ENCODE measurements around the gene FCN1.

The FCN1 gene

GRCh38 chr9:134951461-134951860 is 33.7 kb upstream of the FCN1 start:
- DNase-seq (ENCODE audit: low read depth): no peak

GRCh38 chr9:134950386-134951210 is 32.9 kb upstream of the FCN1 start:
- no peak for DNase-seq (ENCODE audit: low read depth)

DNA sequence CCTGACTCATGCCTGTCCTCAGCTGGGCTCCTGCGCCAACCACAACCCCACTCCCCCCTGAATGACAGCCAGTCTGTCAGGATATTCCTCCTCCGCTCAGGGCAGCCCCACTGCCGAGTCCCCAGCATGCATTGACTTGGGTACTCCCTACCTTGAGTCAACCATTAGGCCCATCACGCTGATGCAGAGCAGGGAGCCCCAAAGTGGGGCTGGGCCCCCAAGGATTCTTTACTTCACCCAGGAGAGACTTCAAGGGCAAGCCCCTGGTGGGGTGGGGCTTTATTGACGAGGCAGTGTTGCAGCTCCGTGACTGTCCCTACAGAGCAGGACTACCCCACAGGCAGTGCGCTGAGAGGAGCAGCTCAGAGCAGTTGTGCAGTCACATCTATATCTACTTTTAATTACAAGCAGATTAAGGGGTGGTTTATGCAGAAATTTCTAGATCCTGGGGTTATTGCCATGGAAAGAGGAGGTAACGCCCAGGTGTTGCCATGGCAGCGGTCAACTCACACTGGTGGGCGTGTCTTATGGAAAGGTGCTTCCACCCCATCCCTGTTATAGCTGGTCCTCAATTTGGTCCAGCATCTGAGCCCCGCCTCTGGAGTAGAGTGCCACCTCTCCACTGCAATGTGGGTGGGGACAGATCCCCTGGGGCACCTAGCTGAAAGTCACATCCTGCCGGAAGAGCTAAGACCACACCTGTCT is 32.1 kb upstream of the FCN1 start:
- DNase-seq (ENCODE audit: low read depth): no peak

DNA sequence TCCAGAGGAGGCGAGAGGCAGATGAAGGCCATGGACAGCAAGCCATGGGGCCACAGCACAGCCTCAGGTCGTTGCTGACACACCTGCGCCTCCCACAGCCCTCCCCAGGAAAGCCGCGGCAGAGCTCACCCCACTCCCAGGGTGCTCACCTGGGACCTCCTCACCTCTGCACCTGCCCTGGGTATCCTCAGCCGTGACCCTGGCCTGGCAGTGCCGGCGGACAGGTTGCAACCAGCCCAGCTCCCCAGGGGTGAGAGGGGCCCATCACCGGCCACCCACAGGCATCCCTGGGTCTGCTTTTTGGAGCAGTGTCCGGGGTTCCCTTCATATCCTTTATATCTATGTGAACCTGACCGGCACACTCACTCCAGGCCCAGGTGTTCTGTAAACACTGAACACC is 30.4 kb upstream of the FCN1 start:
- no peak for DNase-seq (ENCODE audit: low read depth)

- no peak for DNase-seq (ENCODE audit: low read depth)
Measured at GRCh38 chr9:134947265-134947955, 29.7 kb upstream of the FCN1 start.

GRCh38 chr9:134946663-134947062 is 29.0 kb upstream of the FCN1 start:
- no peak for DNase-seq (ENCODE audit: low read depth)

DNA sequence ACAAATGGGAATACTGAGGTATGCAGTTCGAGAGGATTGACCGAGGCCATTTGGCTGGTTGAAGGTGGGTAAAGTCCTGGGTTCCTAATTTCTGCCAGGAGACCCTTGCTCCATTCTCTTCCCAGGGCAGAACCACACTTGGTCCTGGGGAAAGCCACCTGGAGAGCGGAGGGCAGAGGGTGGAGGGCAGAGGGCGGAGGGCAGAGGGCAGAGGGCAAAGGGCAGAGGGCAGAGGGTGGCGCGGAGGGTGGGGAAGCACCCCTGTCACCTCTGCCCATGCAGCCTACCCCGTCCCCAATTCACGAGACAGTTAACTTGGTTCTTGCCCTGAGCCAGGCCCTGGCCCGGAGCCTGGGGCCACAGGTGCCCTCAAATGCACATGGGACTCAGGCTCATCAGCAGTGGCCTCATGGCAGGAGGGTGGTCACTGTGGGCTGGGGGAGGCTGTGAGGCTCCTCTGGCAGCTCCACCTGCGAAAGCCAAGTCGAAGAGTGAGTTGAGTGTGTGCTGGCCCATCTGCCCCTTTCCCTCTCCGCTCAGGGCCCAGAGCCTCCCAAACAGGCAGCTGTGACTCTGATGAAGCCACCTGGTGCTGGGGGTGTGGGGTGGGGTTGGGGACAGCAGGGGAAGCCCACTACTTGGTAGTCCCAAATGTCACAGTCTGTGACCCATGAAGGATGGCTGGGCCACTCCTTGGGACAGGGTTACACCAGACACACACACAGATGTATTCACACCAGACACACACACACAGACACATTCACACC is 28.0 kb upstream of the FCN1 start:
- no peak for DNase-seq (ENCODE audit: low read depth)

DNA sequence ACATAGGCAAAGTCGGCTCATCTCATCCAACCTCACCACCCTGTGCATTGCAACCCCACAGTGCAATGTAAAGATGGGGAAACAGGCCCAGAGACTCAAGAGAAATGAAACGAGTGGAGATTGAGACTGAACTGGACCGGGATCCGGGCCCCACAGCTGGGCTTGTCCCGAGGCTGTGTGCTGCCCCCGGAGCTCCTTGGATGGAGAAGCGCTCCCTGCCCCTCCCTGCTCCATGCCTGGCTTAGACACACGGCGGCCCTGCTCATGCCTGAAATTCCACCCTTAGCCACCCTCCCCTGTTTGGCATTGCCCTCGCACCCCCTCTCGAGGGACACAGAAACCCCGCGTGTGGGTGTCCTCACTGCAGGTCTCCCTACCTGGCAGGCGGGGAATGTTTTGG is 27.2 kb upstream of the FCN1 start:
- no peak for DNase-seq (ENCODE audit: low read depth)

GRCh38 chr9:134944351-134944802 is 26.7 kb upstream of the FCN1 start:
- no peak for DNase-seq (ENCODE audit: low read depth)

DNA sequence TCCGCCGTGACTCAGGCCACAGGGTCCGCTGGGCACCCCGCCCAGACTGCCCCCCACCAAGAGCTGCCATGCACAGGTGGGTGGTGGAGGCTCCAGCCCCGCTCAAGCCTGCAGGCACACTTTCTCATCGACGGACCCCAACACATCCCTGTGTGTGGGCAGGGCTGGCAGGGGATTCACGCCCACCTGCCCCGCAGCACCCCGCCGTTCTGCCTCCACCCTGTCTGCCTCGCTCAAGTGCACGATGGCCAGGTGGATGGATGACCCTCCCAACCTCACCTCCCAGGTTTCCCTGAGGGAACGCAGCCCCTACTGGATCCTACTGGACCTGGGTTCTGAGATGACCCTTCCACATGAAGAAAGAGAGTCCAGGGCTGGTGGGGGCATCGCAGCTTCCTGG is 26.1 kb upstream of the FCN1 start:
- no peak for DNase-seq (ENCODE audit: low read depth)

DNA sequence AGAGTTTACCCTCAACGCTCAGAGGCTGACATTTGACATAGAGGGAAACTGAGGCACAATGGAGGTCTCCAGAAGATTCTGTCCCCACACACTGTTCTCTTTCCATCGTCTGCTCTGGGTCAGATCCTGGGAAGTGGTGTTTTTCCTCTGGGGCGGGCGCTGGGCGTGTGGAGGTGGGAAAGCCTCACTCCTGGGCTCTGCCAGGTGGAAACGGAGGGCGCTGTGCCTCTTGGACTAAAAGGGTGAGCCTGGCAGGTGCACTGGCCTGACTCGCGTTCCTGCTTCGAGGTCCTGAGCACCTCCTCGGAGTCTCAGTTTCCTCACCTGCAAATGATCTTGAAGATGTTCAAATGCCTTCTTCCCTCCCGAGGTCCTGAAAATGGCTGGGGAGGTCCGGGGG is 25.7 kb upstream of the FCN1 start:
- no peak for DNase-seq (ENCODE audit: low read depth)

- DNase-seq (ENCODE audit: low read depth): no peak
Measured at GRCh38 chr9:134942788-134943184, 25.1 kb upstream of the FCN1 start.

GRCh38 chr9:134942011-134942787 is 24.5 kb upstream of the FCN1 start:
- DNase-seq (ENCODE audit: low read depth): no peak

DNA sequence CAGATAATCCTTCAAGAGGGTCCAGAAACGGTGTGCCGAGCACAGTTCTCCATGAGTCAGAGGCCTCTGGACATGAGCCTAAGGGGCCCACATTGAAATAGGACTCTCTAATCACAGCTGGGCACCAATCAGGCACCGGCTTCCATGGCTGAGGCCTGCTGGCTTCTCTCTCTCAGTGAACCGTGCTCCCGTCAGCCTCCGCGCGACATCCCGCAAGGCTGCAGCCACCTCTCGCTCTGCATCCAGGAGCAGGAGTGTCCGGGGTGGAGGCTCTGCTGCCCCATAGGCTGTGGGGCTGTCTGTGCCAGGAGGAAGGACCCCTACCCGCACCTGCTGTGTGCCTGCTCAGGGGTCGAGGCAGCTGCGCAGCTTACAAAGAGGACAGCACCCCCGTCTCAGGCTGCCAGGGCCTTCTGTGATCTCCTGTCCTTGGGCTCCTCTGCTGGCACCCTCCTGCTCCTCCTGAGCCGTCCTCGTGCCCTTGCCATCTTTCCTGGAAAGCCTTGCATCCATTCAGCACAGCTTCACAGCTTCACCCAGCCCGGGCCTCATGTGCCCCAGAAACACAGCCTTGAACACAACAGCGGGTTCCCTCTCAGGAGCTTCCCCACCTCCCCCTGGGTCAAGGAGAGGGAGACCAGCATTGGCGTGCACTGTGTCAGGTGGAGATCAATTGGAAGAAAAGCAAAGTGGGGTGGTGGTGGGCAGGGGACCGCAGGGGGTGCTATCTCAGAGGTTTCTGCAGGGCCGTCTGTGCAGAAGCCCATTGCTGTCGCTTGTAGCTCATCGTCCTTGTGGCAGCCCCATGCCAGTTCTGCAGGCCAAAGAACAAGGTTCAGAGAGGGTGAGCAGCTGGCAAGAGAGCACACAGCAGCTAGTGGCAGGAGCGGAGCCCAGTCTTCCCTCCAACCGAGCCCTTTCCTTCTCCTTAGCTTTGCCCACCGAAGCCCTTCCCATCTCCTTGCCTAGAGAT is 22.8 kb upstream of the FCN1 start:
- no peak for DNase-seq (ENCODE audit: low read depth)

- no peak for DNase-seq (ENCODE audit: low read depth)
Measured at GRCh38 chr9:134939836-134940235, 22.1 kb upstream of the FCN1 start.

GRCh38 chr9:134939080-134939733 is 21.5 kb upstream of the FCN1 start:
- DNase-seq (ENCODE audit: low read depth): no peak

GRCh38 chr9:134938346-134939079 is 20.8 kb upstream of the FCN1 start:
- DNase-seq (ENCODE audit: low read depth): no peak

GRCh38 chr9:134937566-134938345 is 20.0 kb upstream of the FCN1 start:
- no peak for DNase-seq (ENCODE audit: low read depth)
